HL-60 (cell line): ENCODE data around the gene SAP30BP.

Source experiments
- CTCF ChIP-seq: IDR thresholded peaks from one replicate; pipeline ENCODE4 v1.5.1; 2011; ENCODE audit warnings: low read length, control low read depth, inconsistent platforms; ENCODE audit not compliant: insufficient read depth
- GABPA ChIP-seq: IDR thresholded peaks from 2 replicates; pipeline ENCODE4 v1.6.1; 2012; ENCODE audit warnings: low read depth
- POLR2AphosphoS5 ChIP-seq: IDR thresholded peaks from 2 replicates; pipeline ENCODE4 v1.6.1; 2012; ENCODE audit warnings: low read depth
- SPI1 ChIP-seq: IDR thresholded peaks from 2 replicates; pipeline ENCODE4 v1.6.1; 2012; ENCODE audit warnings: low read depth, mild to moderate bottlenecking, borderline replicate concordance
- TF ChIP-seq, protein P1 (sequence below): IDR thresholded peaks from 2 replicates; pipeline ENCODE4 v1.6.1; 2012; ENCODE audit warnings: low read depth; ENCODE audit not compliant: insufficient replicate concordance

GRCh38 chr17:75673487-75673886 lies 6.3 kb downstream of the SAP30BP start:
- no peak for TF ChIP-seq CTCF
- TF ChIP-seq GABPA = no peak
- TF ChIP-seq, protein P1, sequence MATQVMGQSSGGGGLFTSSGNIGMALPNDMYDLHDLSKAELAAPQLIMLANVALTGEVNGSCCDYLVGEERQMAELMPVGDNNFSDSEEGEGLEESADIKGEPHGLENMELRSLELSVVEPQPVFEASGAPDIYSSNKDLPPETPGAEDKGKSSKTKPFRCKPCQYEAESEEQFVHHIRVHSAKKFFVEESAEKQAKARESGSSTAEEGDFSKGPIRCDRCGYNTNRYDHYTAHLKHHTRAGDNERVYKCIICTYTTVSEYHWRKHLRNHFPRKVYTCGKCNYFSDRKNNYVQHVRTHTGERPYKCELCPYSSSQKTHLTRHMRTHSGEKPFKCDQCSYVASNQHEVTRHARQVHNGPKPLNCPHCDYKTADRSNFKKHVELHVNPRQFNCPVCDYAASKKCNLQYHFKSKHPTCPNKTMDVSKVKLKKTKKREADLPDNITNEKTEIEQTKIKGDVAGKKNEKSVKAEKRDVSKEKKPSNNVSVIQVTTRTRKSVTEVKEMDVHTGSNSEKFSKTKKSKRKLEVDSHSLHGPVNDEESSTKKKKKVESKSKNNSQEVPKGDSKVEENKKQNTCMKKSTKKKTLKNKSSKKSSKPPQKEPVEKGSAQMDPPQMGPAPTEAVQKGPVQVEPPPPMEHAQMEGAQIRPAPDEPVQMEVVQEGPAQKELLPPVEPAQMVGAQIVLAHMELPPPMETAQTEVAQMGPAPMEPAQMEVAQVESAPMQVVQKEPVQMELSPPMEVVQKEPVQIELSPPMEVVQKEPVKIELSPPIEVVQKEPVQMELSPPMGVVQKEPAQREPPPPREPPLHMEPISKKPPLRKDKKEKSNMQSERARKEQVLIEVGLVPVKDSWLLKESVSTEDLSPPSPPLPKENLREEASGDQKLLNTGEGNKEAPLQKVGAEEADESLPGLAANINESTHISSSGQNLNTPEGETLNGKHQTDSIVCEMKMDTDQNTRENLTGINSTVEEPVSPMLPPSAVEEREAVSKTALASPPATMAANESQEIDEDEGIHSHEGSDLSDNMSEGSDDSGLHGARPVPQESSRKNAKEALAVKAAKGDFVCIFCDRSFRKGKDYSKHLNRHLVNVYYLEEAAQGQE = no peak
- TF ChIP-seq POLR2AphosphoS5 = no peak
- TF ChIP-seq SPI1 = no peak
